22Rv1 (cell line): ENCODE data around the gene LHFPL6.

Experiments used
- H3K27ac ChIP-seq: fragments of 450-650 bp; 2 replicates; pipeline ENCODE4 v1.5.1; 2017
- ZFX ChIP-seq: fragments of 450-650 bp; IDR thresholded peaks from 2 replicates; pipeline ENCODE4 v1.6.1; 2017; ENCODE audit warnings: antibody characterized with exemption, borderline replicate concordance
- TF ChIP-seq, protein P1 (sequence below): fragments of 450-650 bp; IDR thresholded peaks from 2 replicates; pipeline ENCODE4 v1.5.1; 2017; ENCODE audit warnings: mild to moderate bottlenecking

Gene LHFPL6

DNA sequence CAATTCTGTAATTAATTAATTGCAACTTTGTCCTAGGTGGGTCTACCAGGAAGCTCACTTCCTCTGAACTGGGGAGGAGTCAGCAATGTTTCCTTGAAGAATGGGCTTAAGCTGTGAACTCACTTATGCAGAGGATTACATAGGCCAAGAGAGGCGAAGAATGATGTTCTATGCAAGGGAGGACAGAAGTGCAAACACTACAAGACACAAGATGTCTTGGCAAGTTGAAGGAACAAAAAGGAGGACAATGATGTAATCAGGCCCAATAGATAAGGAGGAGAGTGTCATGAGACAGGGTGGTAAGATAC lies 275.9 kb downstream of the LHFPL6 start:
- TF ChIP-seq, protein P1, sequence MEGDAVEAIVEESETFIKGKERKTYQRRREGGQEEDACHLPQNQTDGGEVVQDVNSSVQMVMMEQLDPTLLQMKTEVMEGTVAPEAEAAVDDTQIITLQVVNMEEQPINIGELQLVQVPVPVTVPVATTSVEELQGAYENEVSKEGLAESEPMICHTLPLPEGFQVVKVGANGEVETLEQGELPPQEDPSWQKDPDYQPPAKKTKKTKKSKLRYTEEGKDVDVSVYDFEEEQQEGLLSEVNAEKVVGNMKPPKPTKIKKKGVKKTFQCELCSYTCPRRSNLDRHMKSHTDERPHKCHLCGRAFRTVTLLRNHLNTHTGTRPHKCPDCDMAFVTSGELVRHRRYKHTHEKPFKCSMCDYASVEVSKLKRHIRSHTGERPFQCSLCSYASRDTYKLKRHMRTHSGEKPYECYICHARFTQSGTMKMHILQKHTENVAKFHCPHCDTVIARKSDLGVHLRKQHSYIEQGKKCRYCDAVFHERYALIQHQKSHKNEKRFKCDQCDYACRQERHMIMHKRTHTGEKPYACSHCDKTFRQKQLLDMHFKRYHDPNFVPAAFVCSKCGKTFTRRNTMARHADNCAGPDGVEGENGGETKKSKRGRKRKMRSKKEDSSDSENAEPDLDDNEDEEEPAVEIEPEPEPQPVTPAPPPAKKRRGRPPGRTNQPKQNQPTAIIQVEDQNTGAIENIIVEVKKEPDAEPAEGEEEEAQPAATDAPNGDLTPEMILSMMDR = no peak
- no peak for TF ChIP-seq ZFX

DNA sequence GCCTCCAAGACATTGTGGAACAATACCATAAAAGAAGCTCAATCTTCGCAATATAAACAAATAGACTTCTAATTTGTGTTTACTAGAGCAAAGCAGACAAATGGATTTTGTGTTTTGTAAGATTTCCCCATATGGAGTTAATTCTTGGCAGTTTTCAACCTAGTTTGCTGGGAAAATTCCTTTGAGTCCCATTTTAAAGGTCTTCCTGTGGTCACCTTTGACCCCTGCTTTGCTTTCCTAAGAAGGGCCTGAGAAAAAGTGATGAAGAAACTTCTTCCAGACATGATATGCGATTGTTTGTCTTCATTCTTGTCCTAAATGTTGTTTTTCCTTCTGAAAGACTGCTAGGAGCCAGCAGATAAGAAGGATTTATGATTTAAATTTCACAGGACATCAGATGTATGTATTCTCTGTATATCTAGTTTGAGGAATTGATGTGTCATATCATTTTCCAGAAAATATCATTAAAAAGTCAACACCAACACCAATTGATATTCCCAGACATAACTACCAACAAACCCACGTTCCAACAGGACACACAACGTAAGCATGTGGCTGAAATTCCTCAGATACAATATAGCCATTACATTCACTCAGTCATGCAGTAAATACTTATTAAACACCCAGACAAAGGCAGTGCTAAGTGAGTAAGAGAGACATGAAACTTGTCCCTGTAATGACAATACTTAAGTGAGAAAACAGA lies 276.4 kb downstream of the LHFPL6 start:
- TF ChIP-seq, protein P1 = no peak
- TF ChIP-seq ZFX = no peak
- H3K27ac ChIP-seq = no peak overlapping the region

More for the DNA sequence above, 275.9 kb downstream of the LHFPL6 start:
- no peak overlapping the region for H3K27ac ChIP-seq

DNA sequence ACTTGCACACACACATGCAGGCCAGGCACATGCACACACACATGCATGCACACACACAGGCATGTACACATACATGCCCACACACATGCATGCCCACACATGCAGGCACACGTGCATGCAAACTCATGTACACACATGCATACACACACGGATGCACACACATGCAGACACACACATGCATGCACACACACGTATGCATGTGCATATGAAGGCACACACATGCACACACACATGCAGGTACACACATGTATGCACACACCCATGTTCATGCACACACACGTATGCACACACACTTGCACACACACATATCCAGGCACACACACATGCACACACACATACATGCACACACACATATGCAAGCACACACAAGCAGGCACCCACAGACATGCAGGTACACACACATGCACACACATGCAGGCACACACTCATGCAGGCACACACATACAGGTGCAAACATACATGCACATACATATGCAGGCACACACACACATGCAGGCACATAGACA lies 278.1 kb downstream of the LHFPL6 start:
- no peak for TF ChIP-seq ZFX
- TF ChIP-seq, protein P1 = no peak
- no peak overlapping the region for H3K27ac ChIP-seq

DNA sequence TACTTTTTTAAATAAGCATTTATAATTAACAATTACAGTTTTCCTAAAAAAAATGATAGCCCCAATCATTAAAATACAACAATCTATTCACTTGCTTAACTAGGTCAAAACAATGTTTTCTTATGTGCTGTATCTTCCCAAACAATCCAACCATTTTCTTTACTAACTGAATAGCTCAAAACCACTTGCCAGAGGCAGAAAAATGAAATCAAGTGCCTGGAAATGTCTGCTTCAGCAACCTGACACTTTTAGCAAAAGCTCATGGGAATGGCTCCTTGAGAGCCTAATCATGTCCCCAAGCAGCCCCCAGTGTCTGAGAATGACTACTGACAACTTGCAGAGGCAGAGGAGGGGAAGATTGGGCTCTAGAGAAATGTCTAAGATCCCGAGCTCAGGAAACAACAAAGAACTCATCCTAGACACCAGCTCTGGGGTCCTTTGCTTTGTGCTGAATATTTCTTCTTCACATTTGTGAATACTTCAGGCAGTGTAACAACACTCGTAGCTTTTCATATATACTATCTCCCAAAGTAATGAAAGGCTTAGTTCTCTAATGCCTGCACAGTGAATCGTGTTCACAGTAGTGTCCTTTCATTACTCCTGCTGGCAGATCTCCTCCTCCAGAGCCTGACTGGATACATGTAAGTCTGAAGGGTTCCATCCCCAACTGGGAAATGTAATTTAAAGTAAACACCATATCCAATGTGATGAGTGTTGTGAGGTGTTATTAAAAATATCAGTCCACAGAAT lies 280.0 kb downstream of the LHFPL6 start:
- TF ChIP-seq, protein P1 = no peak
- no peak for TF ChIP-seq ZFX
- H3K27ac ChIP-seq = no peak overlapping the region

DNA sequence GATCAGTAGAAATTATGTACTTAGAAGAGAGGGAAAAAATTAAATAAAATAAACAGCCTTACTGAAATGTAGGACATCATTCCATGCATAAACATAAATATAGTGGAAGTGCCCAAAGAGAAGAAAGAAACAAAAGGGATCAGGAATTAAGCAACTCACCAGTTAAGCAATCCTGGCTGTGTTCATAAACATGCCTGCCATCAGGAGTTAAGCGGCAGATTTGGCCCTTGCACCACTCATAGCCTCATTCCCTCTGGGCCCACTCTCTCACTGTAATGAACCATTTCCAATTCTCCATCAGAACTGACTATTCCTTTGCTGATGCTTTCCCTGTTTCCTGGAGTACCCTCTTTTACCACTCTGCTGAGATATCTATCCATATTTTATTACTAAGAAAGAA lies 281.4 kb downstream of the LHFPL6 start:
- H3K27ac ChIP-seq = no peak overlapping the region
- TF ChIP-seq, protein P1 = no peak
- TF ChIP-seq ZFX = no peak

DNA sequence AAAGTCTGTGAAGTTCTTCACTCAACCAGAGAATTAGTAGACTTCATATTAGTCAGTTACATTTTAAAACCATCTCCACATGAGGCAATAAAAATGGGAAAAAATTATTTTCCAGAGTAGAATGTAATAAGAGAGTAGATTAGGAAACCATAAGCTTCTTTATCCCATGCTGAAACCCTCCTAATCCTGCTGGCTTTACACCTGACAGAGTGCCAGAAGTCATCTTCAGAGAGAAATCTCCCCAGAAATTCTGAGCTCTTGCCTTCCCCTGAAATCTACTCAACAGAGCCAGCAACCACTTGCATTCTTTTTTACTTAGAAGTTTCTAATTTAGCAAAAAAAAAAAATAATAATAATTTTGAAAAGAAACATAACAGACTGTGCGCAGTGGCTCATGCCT lies 284.8 kb downstream of the LHFPL6 start:
- H3K27ac ChIP-seq = no peak overlapping the region
- no peak for TF ChIP-seq ZFX
- TF ChIP-seq, protein P1 = no peak

DNA sequence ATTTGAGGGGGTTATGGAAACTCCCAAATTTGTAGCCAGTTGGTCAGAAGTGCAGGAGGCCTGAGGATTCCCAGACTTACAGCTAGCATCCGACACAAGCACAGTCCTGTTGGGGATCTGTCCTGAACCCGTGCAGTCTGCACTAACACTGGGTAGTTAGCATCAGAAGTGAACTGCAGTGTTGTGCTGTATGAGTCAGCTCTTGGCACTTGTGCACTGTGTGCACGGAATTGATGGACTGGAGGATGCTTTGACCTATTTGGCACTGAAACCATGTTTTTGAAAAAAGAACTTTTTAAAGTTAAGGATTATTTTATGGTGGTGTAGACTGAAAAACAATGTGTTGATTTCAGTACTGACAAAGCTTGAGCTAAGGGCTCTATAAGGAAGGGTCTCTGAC lies 285.7 kb downstream of the LHFPL6 start:
- no peak overlapping the region for H3K27ac ChIP-seq
- TF ChIP-seq ZFX = no peak
- TF ChIP-seq, protein P1 = no peak
